SH-SY5Y (cell line): Measurements from ENCODE around the gene TRPM2.

Source experiments
- GATA2 ChIP-seq: IDR thresholded peaks from 2 replicates; pipeline ENCODE4 v1.6.1; 2011; ENCODE audit warnings: mild to moderate bottlenecking, low read depth, low read length
- GATA3 ChIP-seq: IDR thresholded peaks from 2 replicates; pipeline ENCODE4 v1.6.1; 2011; ENCODE audit warnings: low read depth, mild to moderate bottlenecking, low read length, moderate library complexity

DNA sequence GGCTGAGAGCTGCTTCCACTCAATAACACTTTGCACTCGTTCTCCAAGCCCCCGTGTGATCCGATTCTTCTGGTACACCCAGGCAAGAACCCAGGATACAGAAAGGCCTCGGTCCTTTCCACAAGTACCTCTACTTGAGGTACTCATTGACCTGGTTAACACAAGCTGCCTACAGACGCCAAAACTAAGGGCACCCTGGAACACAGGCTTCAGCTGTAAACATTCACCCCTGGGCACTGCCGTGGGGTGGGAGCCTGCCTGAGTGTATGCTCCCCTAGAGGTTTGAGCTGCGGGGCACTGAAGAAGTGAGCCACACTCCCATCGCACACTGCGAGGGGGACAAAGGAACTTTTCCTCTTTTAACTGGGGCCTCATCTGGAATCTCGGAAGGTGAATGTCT, 132.4 kb downstream of the TRPM2 start:
- TF ChIP-seq GATA2 (no peak), GATA3 (no peak)
